Measurements from ENCODE around the gene CRKL.

DNA sequence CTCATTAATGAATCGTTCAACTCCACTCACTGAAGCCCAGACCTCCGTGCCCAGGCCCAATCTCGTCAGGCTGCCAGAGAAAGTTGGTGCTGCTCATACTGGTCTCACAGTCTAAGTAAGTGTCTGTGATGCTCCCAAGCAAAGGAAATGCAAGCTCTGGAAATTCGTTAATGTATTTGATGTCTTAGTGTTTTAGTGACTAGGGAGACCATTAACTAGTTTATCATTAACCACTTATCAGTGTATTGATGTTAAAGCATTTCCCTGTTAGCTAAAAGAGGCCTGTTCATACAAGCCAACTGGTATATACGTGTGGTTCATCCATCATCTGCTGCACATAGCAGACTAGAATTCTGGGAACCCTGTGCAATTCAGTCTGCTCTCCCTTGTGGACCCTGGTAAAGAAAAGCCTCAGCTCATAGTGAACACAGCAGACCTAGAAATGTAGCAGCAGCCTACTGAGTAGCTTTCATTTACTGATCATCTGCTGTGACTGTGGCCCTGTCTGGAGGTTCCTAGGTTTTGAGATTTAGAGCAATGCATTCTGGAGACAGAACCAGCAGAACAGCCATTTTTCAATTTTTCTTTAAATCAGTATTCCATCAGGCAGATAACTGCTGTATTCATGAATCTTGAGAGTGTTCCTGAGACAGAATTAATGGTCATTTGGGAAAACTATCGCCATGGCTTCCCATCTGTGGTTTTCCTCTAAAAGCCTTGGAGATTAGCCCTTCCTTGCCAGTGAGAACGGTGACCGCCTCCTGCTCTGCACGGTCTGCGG lies 34.1 kb downstream of the CRKL start:
- TF ChIP-seq HDGF (IDR thresholded peaks at IDR 0.05; ENCODE audit: borderline replicate concordance), result no peak
- no peak for TF ChIP-seq ARNT (IDR thresholded peaks at IDR 0.05)
- TF ChIP-seq ZNF384 (IDR thresholded peaks at IDR 0.05), result no peak
- TF ChIP-seq FOXA1 (IDR thresholded peaks at IDR 0.05), result no peak
- TF ChIP-seq SUZ12 (IDR thresholded peaks at IDR 0.05), result no peak
- no peak for TF ChIP-seq FOXK2 (IDR thresholded peaks at IDR 0.05)
- no peak for TF ChIP-seq LEF1 (IDR thresholded peaks at IDR 0.05; ENCODE audit: borderline replicate concordance)
- TF ChIP-seq FOXM1 (IDR thresholded peaks at IDR 0.05; ENCODE audit: borderline replicate concordance), result no peak
- TF ChIP-seq TARDBP (IDR thresholded peaks at IDR 0.05), result no peak
- TF ChIP-seq BHLHE40 (IDR thresholded peaks at IDR 0.05; ENCODE audit: borderline replicate concordance), result no peak
- no peak for TF ChIP-seq ELF4 (IDR thresholded peaks at IDR 0.05)
- TF ChIP-seq SP1 (IDR thresholded peaks at IDR 0.05), result no peak
- no peak for TF ChIP-seq CTBP1 (IDR thresholded peaks at IDR 0.05; ENCODE audit: borderline replicate concordance)

Measured in HEK293T (cell line).